ENCODE data around the gene KCNJ9.
"Not testable (repeated sequence)": the region's sequence is repeated elsewhere in the genome, so short reads cannot be mapped to it uniquely, and the experiment has no call there.

KCNJ9 gene

DNA sequence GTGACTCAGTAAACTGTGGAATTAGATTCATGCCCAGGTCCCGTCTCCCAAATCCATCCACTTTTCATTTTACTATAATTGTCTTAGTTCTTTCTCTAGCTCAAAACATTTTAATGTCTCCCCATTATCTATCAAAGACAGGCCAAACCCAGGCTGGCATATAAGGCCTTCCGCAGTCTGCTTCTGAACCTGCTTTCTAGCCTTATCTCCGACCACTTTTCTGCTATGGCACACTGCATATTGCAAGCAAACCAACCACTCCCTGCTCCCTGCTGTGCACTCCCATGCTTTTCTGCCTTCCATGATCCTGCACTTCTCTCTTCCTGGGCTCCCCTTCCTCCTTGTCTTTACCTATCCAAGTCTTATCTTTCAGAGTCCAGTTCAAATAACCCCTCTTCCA is 32.2 kb upstream of the KCNJ9 start:
- no peak overlapping the region for H3K4me2 ChIP-seq (ENCODE audit: low read length)
- H2BK12ac ChIP-seq (ENCODE audit: low read length): no peak overlapping the region
- no peak overlapping the region for H2BK120ac ChIP-seq (ENCODE audit: insufficient read depth, low read length, poor library complexity)
- no peak overlapping the region for H3K9ac ChIP-seq (ENCODE audit: low read length)
- DNase-seq: no peak
- no peak overlapping the region for H4K8ac ChIP-seq (ENCODE audit: low read depth, low read length)
- no peak overlapping the region for H2BK5ac ChIP-seq (ENCODE audit: low read depth, low read length, poor library complexity)
- no peaks in the 10 kb centered on the region for H3K9me3 ChIP-seq (ENCODE audit: insufficient read depth, low read depth, low read length)
- no peak overlapping the region for H2AK5ac ChIP-seq (ENCODE audit: low read length)
- H3K79me1 ChIP-seq (ENCODE audit: low read length): no peaks in the 10 kb centered on the region
- H3K18ac ChIP-seq (ENCODE audit: low read length): no peak overlapping the region
- no peak overlapping the region for H4K91ac ChIP-seq (ENCODE audit: low read depth, low read length)
- no peak overlapping the region for H2AFZ ChIP-seq (ENCODE audit: insufficient read depth, low read length, poor library complexity)
- no peak overlapping the region for H3K4me3 ChIP-seq (ENCODE audit: low read depth, low read length)
- H4K12ac ChIP-seq (ENCODE audit: low read depth, low read length): no peak overlapping the region
- no peaks in the 10 kb centered on the region for H3K4me1 ChIP-seq (ENCODE audit: control insufficient read depth in 1 of 2, insufficient read depth in 2 of 2, low read length in 2 of 2)
- no peak overlapping the region for H3K23ac ChIP-seq (ENCODE audit: low read length)
- no peak overlapping the region for H3K14ac ChIP-seq (ENCODE audit: low read length)
- no peaks in the 10 kb centered on the region for H3K27me3 ChIP-seq (ENCODE audit: insufficient read depth, low read length)
- H3K27ac ChIP-seq (ENCODE audit: low read depth, low read length): no peak overlapping the region
- no peaks in the 10 kb centered on the region for H3K79me2 ChIP-seq (ENCODE audit: control insufficient read depth, insufficient read depth, low read length, poor library complexity)
- no CpG with 5 or more reads among the region's 3 CpGs for WGBS (ENCODE audit: extremely low coverage, insufficient coverage, insufficient read length)
- H3K36me3 ChIP-seq (ENCODE audit: control insufficient read depth in 1 of 2, insufficient read depth in 2 of 2, low read length in 2 of 2): no peaks in the 10 kb centered on the region
- no peak overlapping the region for H3K4ac ChIP-seq (ENCODE audit: low read depth, low read length)

DNA sequence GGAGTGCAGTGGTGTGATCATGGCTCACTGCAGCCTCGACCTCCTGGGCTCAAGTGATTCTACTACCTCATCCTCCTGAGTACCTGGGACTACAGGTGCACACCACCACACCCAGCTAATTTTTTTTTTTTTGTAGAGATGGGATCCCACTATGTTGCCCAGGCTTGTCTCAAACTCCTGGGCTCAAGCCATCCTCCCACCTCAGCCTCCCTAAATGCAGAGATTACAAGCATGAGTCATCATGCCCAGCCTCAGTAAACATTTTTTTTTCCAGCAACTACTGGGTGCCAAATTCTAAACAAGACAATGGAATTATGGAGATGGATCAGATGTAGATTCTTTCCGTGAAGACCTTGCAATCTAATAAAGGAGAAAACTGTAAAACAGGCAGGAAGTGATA is 31.2 kb upstream of the KCNJ9 start:
- H2BK5ac ChIP-seq (ENCODE audit: low read depth, low read length, poor library complexity); H2AK5ac ChIP-seq (ENCODE audit: low read length); H3K27me3 ChIP-seq (ENCODE audit: insufficient read depth, low read length); H2AFZ ChIP-seq (ENCODE audit: insufficient read depth, low read length, poor library complexity); H3K4me2 ChIP-seq (ENCODE audit: low read length); H3K9ac ChIP-seq (ENCODE audit: low read length); H3K18ac ChIP-seq (ENCODE audit: low read length); H4K12ac ChIP-seq (ENCODE audit: low read depth, low read length); H3K9me3 ChIP-seq (ENCODE audit: insufficient read depth, low read depth, low read length); H4K91ac ChIP-seq (ENCODE audit: low read depth, low read length); DNase-seq; H2BK120ac ChIP-seq (ENCODE audit: insufficient read depth, low read length, poor library complexity); H3K14ac ChIP-seq (ENCODE audit: low read length); H3K27ac ChIP-seq (ENCODE audit: low read depth, low read length); H3K79me1 ChIP-seq (ENCODE audit: low read length); H3K4me1 ChIP-seq (ENCODE audit: control insufficient read depth in 1 of 2, insufficient read depth in 2 of 2, low read length in 2 of 2); H3K36me3 ChIP-seq (ENCODE audit: control insufficient read depth in 1 of 2, insufficient read depth in 2 of 2, low read length in 2 of 2); H3K23ac ChIP-seq (ENCODE audit: low read length); H3K4ac ChIP-seq (ENCODE audit: low read depth, low read length); H3K4me3 ChIP-seq (ENCODE audit: low read depth, low read length); H2BK12ac ChIP-seq (ENCODE audit: low read length); H4K8ac ChIP-seq (ENCODE audit: low read depth, low read length); H3K79me2 ChIP-seq (ENCODE audit: control insufficient read depth, insufficient read depth, low read length, poor library complexity): not testable (repeated sequence)
- WGBS (ENCODE audit: extremely low coverage, insufficient coverage, insufficient read length): no CpG with 5 or more reads among the region's 2 CpGs

DNA sequence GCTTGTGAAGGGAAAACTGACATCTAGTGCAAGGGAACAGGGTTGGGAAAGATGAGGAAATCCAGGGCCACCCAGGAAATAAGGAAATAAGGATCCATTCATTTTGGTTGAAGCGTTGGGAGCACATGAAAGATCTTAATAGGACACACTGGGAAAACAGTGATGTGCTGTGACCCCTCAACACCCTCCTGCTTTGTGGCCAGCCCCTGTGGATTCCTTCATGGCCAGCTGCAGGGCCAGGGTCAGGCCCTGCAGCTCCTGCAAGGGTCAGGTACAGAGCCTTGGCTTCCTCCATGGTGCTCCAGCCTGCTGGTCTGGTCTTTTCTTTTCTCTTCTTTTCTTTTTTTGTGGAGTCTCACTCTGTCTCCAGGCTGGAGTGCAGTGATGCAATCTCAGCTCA is 30.7 kb upstream of the KCNJ9 start:
- H3K9me3 ChIP-seq (ENCODE audit: insufficient read depth, low read depth, low read length): no peaks in the 10 kb centered on the region
- no peaks in the 10 kb centered on the region for H3K4me1 ChIP-seq (ENCODE audit: control insufficient read depth in 1 of 2, insufficient read depth in 2 of 2, low read length in 2 of 2)
- no peak overlapping the region for H2AK5ac ChIP-seq (ENCODE audit: low read length)
- no peak overlapping the region for H4K12ac ChIP-seq (ENCODE audit: low read depth, low read length)
- no peak overlapping the region for H4K91ac ChIP-seq (ENCODE audit: low read depth, low read length)
- no peak for DNase-seq
- H3K79me1 ChIP-seq (ENCODE audit: low read length): no peaks in the 10 kb centered on the region
- no peak overlapping the region for H2AFZ ChIP-seq (ENCODE audit: insufficient read depth, low read length, poor library complexity)
- no CpG with 5 or more reads among the region's 1 CpG for WGBS (ENCODE audit: extremely low coverage, insufficient coverage, insufficient read length)
- no peaks in the 10 kb centered on the region for H3K79me2 ChIP-seq (ENCODE audit: control insufficient read depth, insufficient read depth, low read length, poor library complexity)
- no peak overlapping the region for H3K4me3 ChIP-seq (ENCODE audit: low read depth, low read length)
- H2BK12ac ChIP-seq (ENCODE audit: low read length): no peak overlapping the region
- no peak overlapping the region for H3K23ac ChIP-seq (ENCODE audit: low read length)
- H3K27me3 ChIP-seq (ENCODE audit: insufficient read depth, low read length): no peaks in the 10 kb centered on the region
- H3K36me3 ChIP-seq (ENCODE audit: control insufficient read depth in 1 of 2, insufficient read depth in 2 of 2, low read length in 2 of 2): no peaks in the 10 kb centered on the region
- H3K14ac ChIP-seq (ENCODE audit: low read length): no peak overlapping the region
- no peak overlapping the region for H4K8ac ChIP-seq (ENCODE audit: low read depth, low read length)
- no peak overlapping the region for H2BK120ac ChIP-seq (ENCODE audit: insufficient read depth, low read length, poor library complexity)
- H3K27ac ChIP-seq (ENCODE audit: low read depth, low read length): no peak overlapping the region
- H3K18ac ChIP-seq (ENCODE audit: low read length): no peak overlapping the region
- no peak overlapping the region for H3K4ac ChIP-seq (ENCODE audit: low read depth, low read length)
- H2BK5ac ChIP-seq (ENCODE audit: low read depth, low read length, poor library complexity): no peak overlapping the region
- H3K9ac ChIP-seq (ENCODE audit: low read length): no peak overlapping the region
- H3K4me2 ChIP-seq (ENCODE audit: low read length): no peak overlapping the region

DNA sequence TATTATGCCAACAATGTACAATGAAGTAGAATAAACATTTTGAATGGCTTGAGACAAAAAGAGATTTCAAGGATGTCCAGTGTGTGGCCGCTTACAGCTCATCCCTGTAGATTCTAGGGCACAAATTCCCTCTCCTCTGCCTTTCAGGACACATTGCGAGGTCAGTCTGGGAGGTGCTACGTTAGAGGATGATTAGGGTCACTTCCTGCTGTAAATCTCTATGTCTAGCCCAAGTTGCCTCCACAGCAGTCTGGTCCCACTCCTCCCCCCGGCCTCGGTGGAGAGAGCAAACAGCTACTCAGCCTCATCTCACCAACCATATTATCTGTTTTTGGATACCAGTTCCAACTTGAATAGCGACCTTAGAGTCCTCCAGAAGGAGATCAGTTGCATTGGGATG is 28.4 kb upstream of the KCNJ9 start:
- Histone ChIP-seq H3K18ac (ENCODE audit: low read length) (no peak overlapping the region), H3K79me2 (ENCODE audit: control insufficient read depth, insufficient read depth, low read length, poor library complexity) (no peaks in the 10 kb centered on the region), H3K4me1 (ENCODE audit: control insufficient read depth in 1 of 2, insufficient read depth in 2 of 2, low read length in 2 of 2) (no peaks in the 10 kb centered on the region), H4K91ac (ENCODE audit: low read depth, low read length) (no peak overlapping the region), H3K27ac (ENCODE audit: low read depth, low read length) (no peak overlapping the region), H3K79me1 (ENCODE audit: low read length) (no peaks in the 10 kb centered on the region), H3K14ac (ENCODE audit: low read length) (no peak overlapping the region), H3K27me3 (ENCODE audit: insufficient read depth, low read length) (no peaks in the 10 kb centered on the region), H3K9ac (ENCODE audit: low read length) (no peak overlapping the region), H3K23ac (ENCODE audit: low read length) (no peak overlapping the region), H4K12ac (ENCODE audit: low read depth, low read length) (no peak overlapping the region), H2BK5ac (ENCODE audit: low read depth, low read length, poor library complexity) (no peak overlapping the region), H3K4me3 (ENCODE audit: low read depth, low read length) (peak overlapping the region; percentile 23), H3K4me2 (ENCODE audit: low read length) (no peak overlapping the region), H4K8ac (ENCODE audit: low read depth, low read length) (no peak overlapping the region), H3K36me3 (ENCODE audit: control insufficient read depth in 1 of 2, insufficient read depth in 2 of 2, low read length in 2 of 2) (no peaks in the 10 kb centered on the region), H2BK120ac (ENCODE audit: insufficient read depth, low read length, poor library complexity) (no peak overlapping the region), H2AFZ (ENCODE audit: insufficient read depth, low read length, poor library complexity) (no peak overlapping the region), H3K9me3 (ENCODE audit: insufficient read depth, low read depth, low read length) (no peaks in the 10 kb centered on the region), H2AK5ac (ENCODE audit: low read length) (no peak overlapping the region), H2BK12ac (ENCODE audit: low read length) (no peak overlapping the region), H3K4ac (ENCODE audit: low read depth, low read length) (no peak overlapping the region)
- no peak for DNase-seq
- WGBS (ENCODE audit: extremely low coverage, insufficient coverage, insufficient read length): no CpG with 5 or more reads among the region's 6 CpGs

Data from trophoblast cell (in vitro differentiated cells and primary cell).